ENCODE data around the gene ELL2. TPM values are rescaled to one million over a fixed set of nuclear protein-coding genes. Genes with fewer than 3 reads are reported as not detected.
"Not testable (repeated sequence)": the region's sequence is repeated elsewhere in the genome, so short reads cannot be mapped to it uniquely, and the experiment has no call there.

ELL2 gene
- total RNA-seq, 1 donor from 2014 or later = 49.0 TPM

- DNase-seq (ENCODE audit: low spot score) = no peak
Measured at GRCh38 chr5:95907740-95908706, 53.6 kb downstream of the ELL2 start.

GRCh38 chr5:95907067-95907705, 54.5 kb downstream of the ELL2 start:
- no peak for DNase-seq (ENCODE audit: low spot score)

GRCh38 chr5:95906398-95906797, 55.3 kb downstream of the ELL2 start:
- DNase-seq (ENCODE audit: low spot score) = not testable (repeated sequence)

DNA sequence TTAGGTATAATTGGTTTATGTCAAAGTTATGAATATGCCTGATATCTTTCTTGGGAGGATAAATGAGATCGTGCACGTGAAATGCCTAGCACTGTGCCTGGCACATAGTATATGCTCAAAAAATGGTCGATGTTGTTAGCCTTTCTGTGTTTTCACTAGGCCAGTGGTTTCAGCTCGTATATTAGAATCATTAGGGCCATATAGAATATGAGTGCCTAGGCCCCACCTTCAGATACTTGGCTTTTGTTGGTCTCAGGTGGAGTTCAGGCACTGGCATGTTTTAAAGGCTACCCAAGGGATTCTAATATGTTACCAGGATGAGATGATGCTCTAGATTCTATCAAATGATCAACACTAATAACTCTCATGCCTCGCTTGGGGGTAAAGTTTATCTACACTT, 56.8 kb downstream of the ELL2 start:
- DNase-seq (ENCODE audit: low spot score) = no peak

- DNase-seq (ENCODE audit: low spot score) = no peak
Measured at GRCh38 chr5:95903838-95904237, 57.8 kb downstream of the ELL2 start.

- no peak for DNase-seq (ENCODE audit: low spot score)
Measured at GRCh38 chr5:95901676-95902627, 59.7 kb downstream of the ELL2 start.

GRCh38 chr5:95900383-95900958, 61.2 kb downstream of the ELL2 start:
- no peak for DNase-seq (ENCODE audit: low spot score)

DNA sequence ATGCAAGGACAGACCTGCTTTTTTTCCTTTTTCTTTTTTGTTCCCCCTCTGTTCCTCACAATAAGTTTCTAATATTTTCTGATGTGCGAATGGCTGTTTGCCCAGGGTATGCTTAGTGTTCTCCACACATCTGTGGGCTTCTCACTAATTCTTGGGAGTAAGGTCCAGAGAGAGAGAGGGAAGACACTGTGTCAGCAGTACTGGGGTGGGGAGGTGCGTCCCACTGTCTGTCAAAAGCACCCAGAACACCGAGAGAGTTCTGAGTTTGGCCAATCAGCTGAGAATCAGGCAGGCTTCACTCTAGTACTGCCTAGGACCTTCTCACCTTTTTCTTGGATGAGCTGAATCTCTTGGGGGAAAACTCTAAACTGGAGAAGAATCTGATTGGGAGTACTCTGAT, 61.8 kb downstream of the ELL2 start:
- DNase-seq (ENCODE audit: low spot score) = no peak

- DNase-seq (ENCODE audit: low spot score) = no peak
Measured at GRCh38 chr5:95899006-95899405, 62.6 kb downstream of the ELL2 start.

- no peak for DNase-seq (ENCODE audit: low spot score)
Measured at GRCh38 chr5:95895771-95896170, 65.9 kb downstream of the ELL2 start.

- no peak for DNase-seq (ENCODE audit: low spot score)
Measured at GRCh38 chr5:95895251-95895650, 66.4 kb downstream of the ELL2 start.

DNA sequence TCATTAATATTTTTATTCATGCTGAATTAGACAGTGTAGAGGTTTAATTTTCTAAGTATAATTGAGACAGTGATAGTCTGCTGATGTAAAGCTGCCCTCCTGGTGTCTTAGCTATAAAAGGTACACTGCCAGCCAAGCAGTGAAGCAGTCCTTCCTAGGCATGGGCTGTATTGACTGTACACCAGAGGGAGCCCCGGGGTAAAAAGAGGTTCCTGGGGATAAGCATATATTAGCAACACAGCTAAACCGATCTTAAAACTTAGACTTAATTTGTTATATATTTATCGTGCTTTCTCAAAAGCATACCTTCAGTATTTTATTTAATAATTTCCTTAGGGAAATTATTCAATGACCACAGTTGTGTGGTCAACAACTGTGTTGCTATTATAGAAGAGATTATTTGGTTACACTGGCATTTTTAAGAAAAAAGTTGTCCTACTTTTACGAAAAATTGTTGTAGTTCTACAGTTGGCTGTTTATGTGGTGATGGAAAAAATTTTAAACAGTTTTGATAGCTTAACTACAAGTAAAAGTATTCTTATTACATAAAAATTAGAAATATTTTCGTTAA, 68.8 kb downstream of the ELL2 start:
- peak; percentile 28 for DNase-seq (ENCODE audit: low spot score)

DNA sequence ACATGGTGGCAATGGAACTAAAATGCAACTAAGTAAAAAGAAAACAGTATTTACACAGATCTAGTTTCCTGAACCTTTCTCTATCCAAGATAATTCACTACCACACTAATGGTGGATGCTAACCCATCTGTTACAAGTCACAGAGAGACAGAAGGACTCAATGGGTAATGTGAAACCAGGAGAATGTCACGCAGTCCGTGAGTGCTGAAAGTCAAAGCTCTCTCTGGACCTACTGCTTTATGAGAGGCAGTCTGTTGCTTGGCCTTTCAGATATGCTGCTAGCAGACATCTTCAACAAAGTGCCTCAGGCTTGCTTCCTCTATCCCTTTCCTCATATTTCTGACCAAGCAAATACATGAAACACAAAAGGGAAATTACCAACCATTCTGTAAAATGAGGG, 70.2 kb downstream of the ELL2 start:
- DNase-seq (ENCODE audit: low spot score) = no peak

- no peak for DNase-seq (ENCODE audit: low spot score)
Measured at GRCh38 chr5:95889076-95889475, 72.6 kb downstream of the ELL2 start.

DNA sequence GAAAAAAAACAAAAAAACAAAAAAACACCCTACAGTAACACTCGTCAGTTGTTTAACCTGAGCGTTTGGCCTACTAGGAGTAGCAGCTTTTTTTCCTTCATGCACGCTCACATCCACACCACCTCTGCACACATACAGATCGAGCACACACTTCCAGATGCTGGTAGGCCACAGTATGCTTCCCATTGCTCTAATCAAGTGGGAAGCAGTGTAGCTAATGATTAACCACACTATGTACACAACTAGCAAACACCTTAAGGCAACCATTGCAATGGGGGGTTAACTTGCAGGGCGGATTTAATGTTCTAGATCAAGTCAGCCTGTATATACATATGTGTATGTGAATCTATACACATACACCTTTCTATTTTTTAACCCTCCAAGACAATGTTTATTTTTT, 73.7 kb downstream of the ELL2 start:
- no peak for DNase-seq (ENCODE audit: low spot score)

- DNase-seq (ENCODE audit: low spot score) = no peak
Measured at GRCh38 chr5:95886340-95887044, 75.2 kb downstream of the ELL2 start.

DNA sequence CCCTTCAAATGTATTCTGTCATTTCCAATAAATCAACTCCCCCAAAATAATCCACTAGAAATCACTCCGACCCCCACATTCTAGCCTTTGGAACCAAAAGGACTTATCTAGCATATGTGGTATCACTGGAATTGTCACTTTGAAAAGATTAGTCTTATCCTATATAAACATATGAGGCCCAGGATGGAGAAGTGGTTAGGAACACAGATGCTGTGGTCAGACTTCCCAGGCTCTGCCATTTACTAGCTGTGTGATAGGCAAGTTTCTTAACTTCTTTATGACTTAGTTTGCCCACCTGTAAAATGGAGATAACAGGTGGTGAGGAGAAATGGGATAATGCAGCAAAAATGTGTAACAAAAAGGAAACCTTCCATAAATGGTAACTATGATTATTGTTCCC, 77.1 kb downstream of the ELL2 start:
- no peak for DNase-seq (ENCODE audit: low spot score)

GRCh38 chr5:95884017-95884325, 77.7 kb downstream of the ELL2 start:
- no peak for DNase-seq (ENCODE audit: low spot score)

- no peak for DNase-seq (ENCODE audit: low spot score)
Measured at GRCh38 chr5:95883185-95884016, 78.2 kb downstream of the ELL2 start.

- no peak for DNase-seq (ENCODE audit: low spot score)
Measured at GRCh38 chr5:95881833-95882232, 79.8 kb downstream of the ELL2 start.

Measured in mucosa of gallbladder (tissue), 1 donor.